ENCODE data around the gene STOX1.
"Not testable (repeated sequence)": the region's sequence is repeated elsewhere in the genome, so short reads cannot be mapped to it uniquely, and the experiment has no call there.

STOX1 gene

DNA sequence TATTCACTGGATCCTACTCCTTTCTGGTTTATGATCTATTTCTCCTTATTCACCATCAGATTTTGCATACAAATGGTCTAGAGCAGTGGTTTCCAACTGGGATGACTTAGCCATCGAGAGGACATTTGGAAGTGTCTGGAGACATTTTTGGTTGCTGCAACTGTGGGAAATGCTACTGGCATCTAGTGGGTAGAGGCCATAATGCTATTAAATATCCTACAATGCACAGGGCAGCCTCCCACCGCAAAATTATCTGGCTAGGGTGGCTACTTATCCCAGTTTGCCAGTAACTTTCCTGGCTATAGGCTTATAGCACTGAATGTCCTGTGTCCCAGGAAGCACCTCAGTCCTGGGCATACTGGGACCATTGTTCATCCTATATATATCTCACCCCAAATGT lies 52.3 kb downstream of the STOX1 start:
- no peak for DNase-seq (ENCODE audit: low read depth)

- DNase-seq (ENCODE audit: low read depth): no peak
These were observed 52.9 kb downstream of the STOX1 start for GRCh38 chr10:68880181-68880580.

DNA sequence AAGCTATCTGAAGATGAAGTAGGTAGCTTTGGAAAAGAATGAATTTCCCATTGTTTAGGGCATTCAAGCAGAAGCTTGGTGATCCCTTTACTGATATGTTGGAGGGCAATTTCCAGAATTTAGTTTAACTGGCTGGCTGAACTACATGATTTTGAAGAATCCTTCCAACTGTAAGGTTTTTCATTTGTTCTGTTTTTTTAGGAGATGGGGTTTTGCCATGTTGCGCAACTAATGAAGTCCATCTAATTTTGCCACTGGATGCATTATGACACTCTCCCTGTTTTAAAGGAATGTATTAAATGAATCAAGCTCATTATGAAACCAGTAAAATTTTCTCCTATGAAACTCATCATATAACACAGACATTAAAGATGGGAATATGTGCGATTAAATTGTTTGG lies 67.7 kb downstream of the STOX1 start:
- no peak for DNase-seq (ENCODE audit: low read depth)

DNA sequence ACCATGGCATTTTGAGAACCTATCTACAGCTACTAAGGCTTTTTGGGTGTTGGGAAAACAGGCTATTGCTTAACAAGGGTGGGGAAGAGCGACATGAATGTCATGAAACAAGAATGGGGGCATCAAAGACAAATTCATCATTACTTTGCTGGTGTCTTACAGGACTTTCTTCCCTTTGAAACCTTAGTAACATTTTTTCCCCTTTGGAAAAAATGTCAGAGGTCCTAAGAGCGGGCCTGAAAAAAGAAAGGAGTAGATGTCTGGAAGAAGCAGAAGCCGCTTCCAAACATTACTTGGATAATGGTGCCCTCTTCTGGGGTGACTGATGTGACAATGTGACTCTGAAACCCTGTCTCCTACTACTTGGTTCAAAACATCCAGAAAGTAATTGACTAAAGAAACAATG lies 70.0 kb downstream of the STOX1 start:
- DNase-seq (ENCODE audit: low read depth): no peak

GRCh38 chr10:68899186-68899745 lies 71.9 kb downstream of the STOX1 start:
- DNase-seq (ENCODE audit: low read depth): no peak

DNA sequence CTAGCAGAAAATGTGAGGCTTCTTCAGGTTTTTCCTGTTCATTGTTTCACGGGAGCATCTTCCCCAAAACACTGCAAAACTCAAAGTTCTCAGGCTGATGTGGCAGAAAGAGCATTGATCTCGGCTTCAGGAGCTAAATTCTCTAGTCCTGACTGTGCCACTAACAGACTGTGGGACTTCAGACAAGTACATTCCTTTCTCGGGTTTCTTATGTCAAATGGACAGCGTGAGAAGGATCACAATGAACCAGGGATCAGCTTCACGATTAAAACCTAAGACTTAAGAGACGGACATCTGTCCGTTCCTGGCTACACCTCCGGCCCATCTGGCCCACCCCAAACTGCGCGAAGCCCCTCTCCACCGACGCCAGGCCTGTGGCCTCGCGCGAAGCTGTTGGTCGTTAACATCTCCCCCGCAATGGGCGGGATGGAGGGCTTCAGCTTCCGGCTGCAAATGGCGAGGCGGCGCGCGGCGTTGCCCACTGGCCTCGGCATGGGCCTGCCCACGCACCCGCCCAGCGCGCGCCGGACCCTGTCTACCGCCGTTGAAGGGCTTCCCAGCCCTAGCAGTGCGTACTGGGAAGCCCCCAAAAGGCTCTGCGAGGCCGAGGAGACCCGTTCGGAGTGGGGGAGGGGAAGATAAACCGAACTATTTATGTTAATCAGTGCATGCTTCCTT lies 73.2 kb downstream of the STOX1 start:
- no peak for DNase-seq (ENCODE audit: low read depth)

- DNase-seq (ENCODE audit: low read depth): peak; percentile 91
These were observed 74.0 kb downstream of the STOX1 start, which contains the start of gene DDX50 for GRCh38 chr10:68901105-68901927. Gene DDX50, plus strand, starts transcription at chr10:68901315. Its CDS starts 70 bp downstream, at chr10:68901385.

DNA sequence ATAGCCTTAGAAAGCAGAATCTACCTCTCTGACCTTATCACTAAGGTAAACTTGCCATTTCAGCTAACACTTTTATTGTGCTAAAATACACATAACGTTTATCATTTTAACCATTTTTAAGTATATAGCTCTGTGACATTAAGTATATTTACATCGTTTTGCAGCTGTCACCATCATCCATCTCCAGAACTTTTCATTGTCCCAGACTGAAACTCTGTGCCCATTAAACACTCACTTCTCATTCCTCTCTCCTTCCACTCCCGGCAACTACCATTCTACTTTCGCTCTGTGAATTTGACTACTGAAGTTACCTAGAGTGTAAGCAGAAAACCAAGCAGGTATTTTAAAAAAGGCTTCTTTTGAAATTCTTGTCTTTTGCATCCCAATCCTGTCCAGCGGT lies 75.1 kb downstream of the STOX1 start:
- no peak for DNase-seq (ENCODE audit: low read depth)

DNA sequence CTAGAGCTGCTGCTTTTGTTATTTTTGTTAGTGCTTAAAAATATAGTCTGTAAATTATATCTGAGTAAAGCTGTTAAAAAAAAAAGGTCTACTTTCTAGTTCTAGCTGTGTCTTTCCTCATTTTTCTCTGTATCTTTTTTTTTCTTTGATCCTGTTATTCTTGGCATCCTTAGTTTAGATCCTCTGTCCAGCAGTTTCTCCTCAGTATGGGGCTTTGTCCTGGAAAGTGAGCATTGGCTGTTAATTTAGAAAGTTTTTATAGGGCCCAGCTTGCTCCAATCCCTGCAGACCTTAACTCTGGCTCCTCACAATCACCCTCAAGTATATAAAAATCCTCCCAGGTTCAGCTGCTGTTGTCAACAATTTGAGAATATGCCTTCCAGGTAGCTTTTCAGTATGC lies 97.3 kb downstream of the STOX1 start:
- no peak for DNase-seq (ENCODE audit: low read depth)

DNA sequence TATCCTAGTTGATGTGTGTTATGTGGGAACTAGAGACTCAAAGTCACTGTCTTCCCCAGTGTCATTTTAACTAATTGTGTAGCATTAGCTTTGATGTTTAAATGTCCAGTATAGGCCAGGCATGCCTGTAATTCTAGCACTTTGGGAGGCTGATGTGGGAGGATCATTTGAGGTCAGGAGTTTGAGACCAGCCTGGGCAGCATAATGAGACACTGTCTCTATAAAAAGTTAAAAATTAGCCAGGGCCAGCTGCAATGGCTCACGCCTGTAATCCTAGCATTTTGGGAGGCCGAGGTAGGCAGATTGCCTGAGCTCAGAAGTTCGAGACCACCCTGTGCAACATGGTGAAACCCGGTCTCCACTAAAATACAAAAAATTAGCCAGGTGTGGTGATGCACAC lies 98.2 kb downstream of the STOX1 start:
- DNase-seq (ENCODE audit: low read depth): no peak

DNA sequence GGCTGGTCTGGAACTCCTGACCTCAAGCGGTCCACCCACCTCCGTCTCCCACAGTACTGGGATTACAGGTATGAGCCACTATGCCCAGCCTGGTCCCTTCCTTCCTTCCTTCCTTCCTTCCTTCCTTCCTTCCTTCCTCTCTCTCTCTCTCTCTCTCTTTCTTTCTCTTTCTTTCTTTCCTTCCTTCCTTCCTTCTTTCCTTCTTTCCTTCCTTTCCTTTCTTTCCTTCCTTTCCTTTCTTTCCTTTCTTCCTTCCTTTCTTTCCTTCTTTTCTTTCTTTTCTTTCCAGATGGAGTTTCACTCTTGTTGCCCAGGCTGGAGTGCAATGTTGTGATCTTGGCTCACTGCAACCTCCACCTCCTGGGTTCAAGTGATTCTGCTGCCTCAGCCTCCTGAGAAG lies 101.8 kb downstream of the STOX1 start:
- not testable (repeated sequence) for DNase-seq (ENCODE audit: low read depth)

GRCh38 chr10:68929888-68930287 lies 102.6 kb downstream of the STOX1 start:
- not testable (repeated sequence) for DNase-seq (ENCODE audit: low read depth)

DNA sequence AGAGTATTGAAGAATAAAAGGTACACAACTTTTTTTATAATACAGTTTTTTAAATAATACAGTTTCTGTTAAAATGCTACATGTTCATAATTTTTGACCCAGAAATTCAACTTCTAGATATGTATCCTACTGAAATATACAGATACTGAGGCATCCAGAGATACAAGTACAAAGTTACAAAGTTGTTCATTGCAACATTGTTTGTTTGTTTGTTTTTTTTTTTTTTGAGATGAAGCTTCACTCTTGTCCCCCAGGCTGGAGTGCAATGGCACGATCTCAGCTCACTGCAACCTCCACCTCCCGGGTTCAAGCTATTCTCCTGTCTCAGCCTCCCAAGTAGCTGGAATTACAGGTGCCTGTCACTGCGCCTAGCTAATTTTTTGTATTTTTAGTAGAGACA lies 105.5 kb downstream of the STOX1 start:
- DNase-seq (ENCODE audit: low read depth): not testable (repeated sequence)

DNA sequence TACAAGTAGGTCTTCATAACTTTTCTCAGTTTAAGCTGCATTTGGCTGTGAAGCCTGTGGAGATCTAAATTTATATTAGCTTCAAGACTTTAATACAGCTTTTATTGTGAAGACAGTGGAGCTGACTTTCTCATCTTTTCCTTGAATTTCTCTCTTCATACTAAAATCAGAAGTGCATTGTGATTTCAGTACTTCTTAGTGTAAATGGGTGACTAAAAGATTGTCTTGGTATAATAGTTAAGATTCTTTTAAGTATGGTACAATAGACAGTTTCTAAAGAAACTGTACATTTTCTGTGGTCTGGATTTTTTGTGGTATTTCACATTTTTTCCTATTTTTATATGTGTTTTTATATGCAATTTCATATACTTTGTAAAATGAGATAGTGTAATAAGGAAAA lies 107.7 kb downstream of the STOX1 start:
- no peak for DNase-seq (ENCODE audit: low read depth)

GRCh38 chr10:68938117-68938516 lies 110.8 kb downstream of the STOX1 start:
- no peak for DNase-seq (ENCODE audit: low read depth)

GRCh38 chr10:68938884-68939283 lies 111.6 kb downstream of the STOX1 start:
- DNase-seq (ENCODE audit: low read depth): no peak

GRCh38 chr10:68940917-68941316 lies 113.6 kb downstream of the STOX1 start:
- not testable (repeated sequence) for DNase-seq (ENCODE audit: low read depth)
